Umbilical cord (tissue), 2 donors: ENCODE results near the gene RAX2. TPM values are rescaled to one million over a fixed set of nuclear protein-coding genes. Genes with fewer than 3 reads are reported as not detected.

Source experiments
- DNase-seq: peaks from one replicate; pipeline ENCODE4 v3.0.0-alpha.2; 2015; ENCODE audit warnings: low spot score
- total RNA-seq: library from RNA; depleted of rRNA; stranded (reverse); fragments of >200 nt; gene quantifications from one replicate; pipeline ENCODE4 v1.2.3, GENCODE V29; 2014; ENCODE audit warnings: low replicate concordance; ENCODE audit not compliant: insufficient read depth

The RAX2 gene
- total RNA-seq, 1 donor from 2014 or later: 0.96 TPM

DNA sequence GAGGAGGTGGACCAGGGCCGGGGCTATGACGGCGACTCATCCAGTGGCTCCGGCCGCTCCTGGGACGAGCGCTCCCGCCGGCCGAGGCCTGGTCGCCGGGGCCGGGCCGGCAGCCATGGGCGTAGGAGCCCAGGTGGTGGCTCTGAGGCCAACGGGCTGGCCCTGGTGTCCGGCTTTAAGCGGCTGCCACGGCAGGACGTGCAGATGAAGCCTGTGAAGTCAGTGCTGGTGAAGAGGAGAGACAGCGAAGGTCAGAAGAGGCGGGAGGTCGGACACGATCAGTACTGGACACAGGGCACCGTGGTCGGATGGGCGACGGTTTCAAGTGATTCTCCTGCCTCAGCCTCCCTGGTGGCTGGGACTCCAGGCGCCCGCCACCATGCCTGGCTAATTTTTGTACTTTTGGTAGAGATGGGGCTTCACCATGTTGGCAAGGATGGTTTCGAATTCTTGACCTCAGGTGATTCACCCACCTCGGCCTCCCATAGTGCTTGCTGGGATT lies 41.5 kb downstream of the RAX2 start:
- DNase-seq: no peak

DNA sequence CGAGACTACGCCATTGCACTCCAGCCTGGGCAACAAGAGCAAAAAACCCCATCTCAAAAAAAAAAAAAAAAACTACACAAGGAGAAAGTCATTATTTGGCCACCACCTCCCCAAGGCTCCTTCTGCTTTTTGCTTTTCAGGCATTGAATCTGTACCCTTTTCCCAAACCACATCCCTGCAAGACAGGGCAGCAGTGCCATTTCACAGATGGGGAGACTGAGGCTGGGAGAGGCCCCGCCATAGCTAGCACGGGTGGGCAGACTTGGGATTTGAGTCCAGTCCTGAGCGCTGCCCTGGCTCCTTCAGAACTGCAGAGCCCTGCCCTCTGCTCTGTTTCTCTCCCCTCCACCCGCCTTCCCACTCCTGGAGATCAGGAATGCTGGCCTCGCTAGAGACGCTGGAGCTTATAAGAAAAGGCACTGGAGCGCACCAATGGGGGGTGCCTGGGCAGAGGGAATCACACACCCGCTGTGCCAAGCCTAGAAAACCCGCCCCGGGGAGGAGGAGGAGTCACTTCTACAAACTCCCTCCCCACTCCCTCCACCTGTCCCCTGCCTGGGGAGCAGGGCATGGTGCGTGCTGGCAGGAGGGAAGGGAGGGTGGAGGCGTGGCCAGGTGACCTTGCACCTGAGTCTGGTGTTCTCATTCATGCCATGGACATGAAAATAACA lies 46.3 kb downstream of the RAX2 start:
- no peak for DNase-seq

DNA sequence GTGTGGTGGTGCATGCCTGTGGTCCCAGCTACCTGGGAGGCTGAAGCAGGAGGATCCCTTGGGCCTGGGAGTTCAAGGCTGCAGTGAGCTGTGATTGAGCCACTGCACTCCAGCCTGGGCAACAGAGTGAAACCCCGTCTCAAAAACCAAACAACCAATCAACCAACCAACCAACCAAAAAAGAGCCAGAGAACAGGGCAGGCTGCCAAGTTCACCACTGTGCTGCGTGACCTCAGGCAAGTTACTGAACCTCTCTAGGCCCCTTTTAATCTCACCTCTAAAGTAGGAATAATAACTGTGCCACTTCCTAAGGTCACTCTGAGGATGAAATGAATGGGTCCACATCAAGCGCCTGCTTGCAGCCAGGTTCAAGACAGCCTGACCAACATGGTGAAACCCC lies 46.9 kb downstream of the RAX2 start:
- no peak for DNase-seq

DNA sequence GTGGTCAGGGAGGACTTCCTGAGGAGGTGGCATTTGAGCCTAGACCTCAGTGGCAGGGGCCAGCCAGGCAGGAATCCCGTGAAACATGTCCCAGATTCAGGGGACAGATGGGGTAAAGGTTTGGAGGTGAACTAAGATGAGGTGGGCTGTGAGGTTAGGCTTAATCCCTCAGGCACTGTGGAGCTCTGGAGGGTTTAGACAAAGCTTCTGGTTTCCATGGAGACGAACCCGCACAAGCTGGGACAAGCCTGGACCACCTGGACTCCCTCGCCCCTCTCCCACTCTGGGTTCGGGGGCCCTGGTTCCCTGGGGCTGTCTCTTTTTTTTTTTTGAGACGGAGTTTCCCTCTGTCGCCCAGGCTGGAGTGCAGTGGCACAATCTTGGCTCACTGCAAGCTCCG lies 48.1 kb downstream of the RAX2 start:
- no peak for DNase-seq

DNA sequence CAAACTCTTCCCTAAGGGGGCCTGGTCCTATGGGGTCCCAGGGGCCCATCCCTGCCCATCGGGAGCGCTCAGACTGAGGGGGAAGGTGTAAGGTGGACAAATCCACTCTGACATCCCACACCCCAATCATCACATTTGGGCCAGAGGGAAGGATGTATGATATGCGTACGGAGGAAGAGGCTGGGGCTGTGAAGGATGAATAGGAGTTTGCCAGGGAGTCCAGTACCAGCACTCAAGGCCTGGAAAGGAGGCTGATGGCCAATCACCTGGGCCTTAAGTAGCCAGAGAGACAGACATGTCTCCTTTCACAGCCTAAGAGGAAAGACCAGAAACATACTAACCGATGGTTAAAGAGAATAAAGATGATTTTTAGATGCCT lies 48.9 kb downstream of the RAX2 start:
- DNase-seq: no peak

DNA sequence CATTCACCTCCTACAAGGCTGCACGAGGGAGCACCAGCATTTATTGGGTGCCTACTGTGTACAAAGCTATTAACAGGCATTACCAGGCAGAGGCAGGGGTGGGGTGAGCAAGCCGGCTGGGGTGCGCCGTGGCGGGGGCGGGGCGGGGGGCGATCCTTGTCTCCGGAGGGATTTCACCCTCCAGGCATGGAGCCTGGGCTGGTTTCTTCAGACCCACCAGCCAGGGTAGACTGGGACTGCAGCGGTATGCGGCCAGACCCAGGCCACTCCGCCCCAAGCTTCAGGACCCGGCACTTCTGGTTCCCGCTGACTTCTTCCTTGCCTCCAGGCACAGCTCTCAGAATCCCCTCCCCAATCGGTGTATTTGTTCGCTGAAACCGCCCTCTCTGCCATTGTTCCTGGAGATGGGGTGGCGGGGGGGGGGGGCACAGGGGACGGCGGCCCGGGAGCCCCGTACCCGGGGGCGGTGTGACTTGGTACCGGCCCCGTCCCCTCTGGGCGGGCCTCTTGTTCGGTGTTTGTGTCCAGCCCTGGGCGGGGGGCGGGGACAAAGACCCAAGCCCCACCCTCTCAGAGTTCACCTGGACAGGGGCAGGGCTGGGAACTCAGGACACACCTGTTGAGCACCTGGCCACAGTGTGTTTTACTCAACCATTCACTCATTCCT lies 49.5 kb downstream of the RAX2 start:
- DNase-seq: no peak

DNA sequence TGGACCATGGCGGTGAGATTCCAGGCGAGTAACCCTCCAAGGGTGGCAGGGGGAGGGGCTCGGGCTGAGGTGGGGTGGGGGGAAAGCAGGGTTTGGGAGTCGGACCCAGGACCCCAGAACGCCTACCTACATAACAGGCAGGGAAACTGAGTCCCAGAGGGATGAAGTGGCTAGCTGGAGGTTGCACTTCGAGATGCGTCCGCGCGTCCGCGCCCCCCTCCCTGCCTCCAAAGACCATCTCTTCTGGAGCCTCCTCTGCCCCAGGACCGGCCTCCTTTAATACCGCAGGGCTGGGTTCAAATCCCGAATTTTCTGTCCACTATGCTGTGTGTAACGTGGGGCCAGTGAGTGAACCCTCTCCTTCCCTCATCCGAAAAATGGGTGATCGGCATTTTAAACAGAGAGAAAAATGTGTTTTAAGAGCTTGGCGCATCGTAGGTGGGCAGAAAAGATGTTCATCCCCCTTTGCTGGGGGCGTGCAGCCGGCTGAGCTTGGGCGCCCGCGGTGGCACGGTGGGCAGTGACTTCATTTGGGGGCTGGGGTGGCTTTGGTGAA lies 50.1 kb downstream of the RAX2 start:
- no peak for DNase-seq

DNA sequence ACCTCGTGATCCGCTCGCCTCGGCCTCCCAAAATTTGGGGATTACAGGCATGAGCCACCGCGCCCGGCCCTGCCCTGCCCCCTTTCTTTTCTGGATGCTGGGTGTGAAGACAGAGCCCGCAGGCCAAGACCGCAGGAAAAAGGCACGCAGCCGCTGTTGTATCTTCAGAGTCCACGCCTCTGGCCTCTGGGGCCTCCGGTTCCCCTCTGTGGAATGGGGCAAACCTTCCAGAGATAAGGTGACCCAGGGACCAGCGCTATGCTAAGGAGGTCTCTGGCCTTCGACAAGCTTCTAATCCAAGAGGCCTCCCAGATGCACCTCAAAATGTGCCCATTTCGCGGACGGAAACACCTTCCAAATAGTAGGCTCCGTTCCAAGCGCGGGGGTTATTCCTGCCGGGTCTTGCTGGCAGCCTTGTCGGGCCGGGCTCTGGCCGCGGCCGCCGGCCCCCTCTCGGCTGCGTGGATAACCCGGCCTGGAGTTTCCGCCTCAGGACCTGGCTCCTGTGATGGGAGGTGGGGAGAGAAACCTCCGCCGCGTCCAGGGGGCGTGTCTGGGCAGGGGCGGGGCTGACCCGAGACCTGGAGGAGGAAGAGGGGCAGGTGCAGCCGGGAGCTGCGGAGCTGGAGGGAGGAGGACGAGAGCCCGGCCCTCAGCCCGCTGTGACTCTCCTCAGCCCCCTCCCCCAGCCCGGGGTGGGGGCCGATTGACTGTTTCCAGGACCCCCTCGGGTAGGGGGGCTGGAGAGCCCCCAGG lies 50.7 kb downstream of the RAX2 start:
- DNase-seq: peak; percentile 78

DNA sequence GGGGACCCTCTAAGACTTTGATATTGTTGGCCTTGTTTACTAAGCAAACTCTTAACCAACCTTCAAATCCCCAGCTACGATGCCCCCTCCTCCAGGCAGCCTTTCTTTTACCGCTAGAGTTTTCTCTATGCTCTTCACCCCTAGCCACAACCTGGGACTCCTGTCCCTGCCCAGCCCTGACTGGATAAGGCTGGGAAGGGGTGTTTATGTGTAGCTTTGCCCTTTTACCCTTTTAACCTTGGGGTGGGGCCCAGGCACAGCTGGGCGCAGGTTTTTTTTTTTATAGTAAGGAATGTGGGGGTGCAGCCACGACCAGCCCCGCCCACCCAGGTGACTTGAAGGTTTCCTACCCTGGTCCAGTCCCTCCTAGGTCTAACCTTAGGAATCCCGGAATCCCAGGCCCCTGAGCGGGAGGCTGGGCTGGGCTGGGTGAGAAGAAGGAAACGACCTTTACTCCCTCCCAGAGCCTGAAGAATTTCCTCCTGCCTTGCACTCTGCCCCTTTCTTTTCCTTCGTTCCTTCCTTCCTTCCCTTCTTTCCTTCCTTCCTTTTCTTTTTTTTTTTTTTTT lies 51.6 kb downstream of the RAX2 start:
- no peak for DNase-seq

DNA sequence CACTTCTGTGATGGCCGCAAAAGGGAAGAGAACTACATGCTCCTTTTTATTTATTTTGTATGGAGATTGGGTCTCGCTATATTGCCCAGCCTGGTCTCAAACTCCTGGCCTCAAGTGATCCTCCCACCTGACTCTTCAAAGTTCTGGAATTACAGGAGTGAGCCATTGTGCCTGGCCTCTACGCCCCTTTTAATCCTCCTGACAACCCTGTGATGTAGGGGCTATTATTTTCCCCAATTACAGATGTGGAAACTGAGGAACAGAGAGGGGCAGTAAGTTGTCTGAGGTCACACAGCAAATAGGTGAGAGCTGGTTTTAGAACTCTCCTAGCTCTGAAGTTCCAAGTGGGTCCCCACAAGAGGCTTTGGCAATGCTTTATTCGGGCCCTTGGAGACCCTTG lies 52.2 kb downstream of the RAX2 start:
- DNase-seq: no peak

Other genes with a start within 250 kb of the RAX2 start
- not detected for gene TEKTIP1, start 233.1 kb downstream of the RAX2 start, total RNA-seq
- gene MFSD12, start 214.6 kb downstream of the RAX2 start, total RNA-seq: 69.6 TPM
- gene HMG20B, start 199.3 kb downstream of the RAX2 start, total RNA-seq: 38.5 TPM
- 0.24 TPM for gene GIPC3, start 186.8 kb downstream of the RAX2 start, total RNA-seq
- gene TBXA2R, start 165.4 kb downstream of the RAX2 start, total RNA-seq: 1.9 TPM
- 17.1 TPM for gene CACTIN, start 145.4 kb downstream of the RAX2 start, total RNA-seq
- 25.0 TPM for gene PIP5K1C, start 71.8 kb downstream of the RAX2 start, total RNA-seq
- gene TJP3, start 63.8 kb downstream of the RAX2 start, total RNA-seq: not detected
- 33.2 TPM for gene APBA3, start 10.5 kb downstream of the RAX2 start, total RNA-seq
- 29.4 TPM for gene MRPL54, start 9.5 kb downstream of the RAX2 start, total RNA-seq
- 0.96 TPM for gene MATK, start 14.2 kb upstream of the RAX2 start, total RNA-seq
- 0.96 TPM for gene ZFR2, start 96.8 kb upstream of the RAX2 start, total RNA-seq
- 0.24 TPM for gene ATCAY, start 108.5 kb upstream of the RAX2 start, total RNA-seq
- gene NMRK2, start 160.8 kb upstream of the RAX2 start, total RNA-seq: not detected
- gene DAPK3, start 198.9 kb upstream of the RAX2 start, total RNA-seq: 87.2 TPM
- 2,474 TPM for gene EEF2, start 213.2 kb upstream of the RAX2 start, total RNA-seq
- gene PIAS4, start 235.5 kb upstream of the RAX2 start, total RNA-seq: 11.6 TPM